HG03108 (cell line): ENCODE measurements around the gene ATG4A.

ENCODE experiments used
- ATAC-seq: cut with Tn5 transposase; IDR thresholded peaks from one replicate; pipeline ENCODE4 v1.9.1; 2021; ENCODE audit warnings: moderate library complexity; ENCODE audit not compliant: unreplicated experiment

Gene ATG4A

GRCh38 chrX:108167211-108167872 is 75.8 kb downstream of the ATG4A start:
- no peak for ATAC-seq

- ATAC-seq: no peak
Observed at GRCh38 chrX:108168961-108169740, 77.6 kb downstream of the ATG4A start.

GRCh38 chrX:108169768-108170167 is 78.2 kb downstream of the ATG4A start:
- no peak for ATAC-seq

- ATAC-seq: no peak
Observed at GRCh38 chrX:108171671-108172070, 80.1 kb downstream of the ATG4A start.

GRCh38 chrX:108173874-108174273 is 82.3 kb downstream of the ATG4A start:
- ATAC-seq: no peak

- no peak for ATAC-seq
Observed at GRCh38 chrX:108177351-108178142, 86.0 kb downstream of the ATG4A start.

GRCh38 chrX:108178143-108178498 is 86.5 kb downstream of the ATG4A start:
- no peak for ATAC-seq

GRCh38 chrX:108186811-108187210 is 95.2 kb downstream of the ATG4A start:
- no peak for ATAC-seq

- ATAC-seq: no peak
Observed at GRCh38 chrX:108198420-108198819, 106.8 kb downstream of the ATG4A start.

- ATAC-seq: no peak
Observed at GRCh38 chrX:108199041-108199440, 107.5 kb downstream of the ATG4A start.

GRCh38 chrX:108199691-108200090 is 108.1 kb downstream of the ATG4A start:
- ATAC-seq: no peak

- no peak for ATAC-seq
Observed at GRCh38 chrX:108203540-108203939, 112.0 kb downstream of the ATG4A start.
